WTC11 (cell line): ENCODE data around the gene MLEC. TPM values are rescaled to one million over a fixed set of nuclear protein-coding genes. Genes with fewer than 3 reads are reported as not detected.

ENCODE experiments used
- ATAC-seq: fragments of 200-7000 bp; cut with Tn5 transposase; 2 replicates; pipeline ENCODE4 v1.10.0; 2021; ENCODE audit warnings: mild to moderate bottlenecking, moderate library complexity
- CTCF ChIA-PET: fragments of 300-600 bp; sonication (Branson Sonifier 250); formaldehyde crosslinking; loops from one replicate; lab custom pipeline; 2021; ENCODE audit warnings: antibody characterized with exemption; lab: Charles Lee
- POLR2A ChIA-PET: fragments of 350-600 bp; sonication (Branson Sonifier 250); formaldehyde crosslinking; loops from one replicate; lab custom pipeline; 2021; ENCODE audit warnings: antibody characterized with exemption; lab: Charles Lee
- DNase-seq: peaks from one replicate; pipeline ENCODE4 v3.0.0; 2021; ENCODE audit warnings: low spot score
- H3K27ac Mint-ChIP-seq: 2 replicates; pipeline ENCODE4 v1.8.0; 2021; ENCODE audit warnings: mixed read lengths
- H3K27me3 Mint-ChIP-seq: 2 replicates; pipeline ENCODE4 v1.8.0; 2021; ENCODE audit warnings: low read depth, mild to moderate bottlenecking, moderate library complexity, mixed read lengths
- H3K36me3 Mint-ChIP-seq: 2 replicates; pipeline ENCODE4 v1.8.0; 2021; ENCODE audit warnings: mixed read lengths
- H3K4me1 Mint-ChIP-seq: 2 replicates; pipeline ENCODE4 v1.8.0; 2022; ENCODE audit warnings: mixed read lengths
- H3K4me3 Mint-ChIP-seq: 2 replicates; pipeline ENCODE4 v1.8.0; 2021; ENCODE audit warnings: mild to moderate bottlenecking, moderate library complexity, mixed read lengths
- H3K9me3 Mint-ChIP-seq: 2 replicates; pipeline ENCODE4 v1.8.0; 2021; ENCODE audit warnings: mixed read lengths
- E2F4 ChIP-seq: sonication (generic); formaldehyde crosslinking; IDR thresholded peaks from 2 replicates; pipeline ENCODE4 v1.8.1; 2022; ENCODE audit warnings: low read depth, mild to moderate bottlenecking, moderate library complexity, missing genetic modification reagents, borderline replicate concordance
- ESRRA ChIP-seq: sonication (generic); formaldehyde crosslinking; IDR thresholded peaks from 2 replicates; pipeline ENCODE4 v1.8.1; 2022; ENCODE audit warnings: mild to moderate bottlenecking, missing genetic modification reagents, borderline replicate concordance
- FOXP1 ChIP-seq: sonication (generic); formaldehyde crosslinking; IDR thresholded peaks from 2 replicates; pipeline ENCODE4 v1.8.0; 2022; ENCODE audit warnings: missing genetic modification reagents, mild to moderate bottlenecking, moderate library complexity, borderline replicate concordance
- GABPB1 ChIP-seq: sonication (generic); formaldehyde crosslinking; IDR thresholded peaks from 2 replicates; pipeline ENCODE4 v1.8.1; 2023; ENCODE audit warnings: mild to moderate bottlenecking, missing genetic modification reagents
- MYBL2 ChIP-seq: sonication (generic); formaldehyde crosslinking; IDR thresholded peaks from 2 replicates; pipeline ENCODE4 v1.8.1; 2023; ENCODE audit warnings: mild to moderate bottlenecking, moderate library complexity, missing genetic modification reagents
- PREB ChIP-seq: sonication (generic); formaldehyde crosslinking; IDR thresholded peaks from 2 replicates; pipeline ENCODE4 v1.8.1; 2022; ENCODE audit warnings: mild to moderate bottlenecking, missing genetic modification reagents, moderate library complexity, borderline replicate concordance
- SMAD4 ChIP-seq: sonication (generic); formaldehyde crosslinking; IDR thresholded peaks from 2 replicates; pipeline ENCODE4 v1.8.0; 2022; ENCODE audit warnings: mild to moderate bottlenecking, missing genetic modification reagents
- SOX15 ChIP-seq: fragments of 250-450 bp; sonication (Bioruptor Pico); IDR thresholded peaks from 2 replicates; pipeline ENCODE4 v1.9.0; 2021; ENCODE audit warnings: mild to moderate bottlenecking
- USF2 ChIP-seq: sonication (generic); formaldehyde crosslinking; IDR thresholded peaks from 2 replicates; pipeline ENCODE4 v1.8.1; 2023; ENCODE audit warnings: mild to moderate bottlenecking, missing genetic modification reagents, moderate library complexity
- ZBTB21 ChIP-seq: sonication (generic); formaldehyde crosslinking; IDR thresholded peaks from 2 replicates; pipeline ENCODE4 v1.8.1; 2023; ENCODE audit warnings: mild to moderate bottlenecking, missing genetic modification reagents, borderline replicate concordance
- ZBTB43 ChIP-seq: sonication (generic); formaldehyde crosslinking; IDR thresholded peaks from 2 replicates; pipeline ENCODE4 v1.8.1; 2023; ENCODE audit warnings: mild to moderate bottlenecking, missing genetic modification reagents
- ZNF121 ChIP-seq: sonication (generic); formaldehyde crosslinking; IDR thresholded peaks from 2 replicates; pipeline ENCODE4 v1.8.0; 2023; ENCODE audit warnings: missing genetic modification reagents
- ZNF219 ChIP-seq: sonication (generic); formaldehyde crosslinking; IDR thresholded peaks from 2 replicates; pipeline ENCODE4 v1.8.0; 2023; ENCODE audit warnings: missing genetic modification reagents, mild to moderate bottlenecking, borderline replicate concordance
- ZNF263 ChIP-seq: sonication (generic); formaldehyde crosslinking; IDR thresholded peaks from 2 replicates; pipeline ENCODE4 v1.8.1; 2022; ENCODE audit warnings: low read depth, mild to moderate bottlenecking, moderate library complexity, missing genetic modification reagents
- ZNF317 ChIP-seq: sonication (generic); formaldehyde crosslinking; IDR thresholded peaks from 2 replicates; pipeline ENCODE4 v1.8.1; 2023; ENCODE audit warnings: low read depth, mild to moderate bottlenecking, moderate library complexity, missing genetic modification reagents, borderline replicate concordance
- ZNF532 ChIP-seq: fragments of 250-450 bp; sonication (Bioruptor Pico); IDR thresholded peaks from 2 replicates; pipeline ENCODE4 v1.9.0; 2021; ENCODE audit warnings: mild to moderate bottlenecking, borderline replicate concordance
- total RNA-seq: library from RNA; stranded (reverse); gene quantifications from 3 replicates; pipeline ENCODE4 v1.2.3, GENCODE V29; 2021

Gene MLEC
- total RNA-seq, 1 experiment from 2014 or later: 278 TPM

- H3K36me3 Mint-ChIP-seq: no peaks in the 10 kb centered on the region
- no peak for ATAC-seq
- H3K27ac Mint-ChIP-seq: no peak overlapping the region
- peak overlapping the region; percentile 72 for H3K4me3 Mint-ChIP-seq
- peaks cover 15% of the 10 kb centered on the region for H3K4me1 Mint-ChIP-seq
- no peaks in the 10 kb centered on the region for H3K9me3 Mint-ChIP-seq
- POLR2A ChIA-PET: interaction anchor here (1.2 kb wide), 1 partner anchor 61 kb away, joined by 3 read pairs; the partner anchor contains the start of gene POP5
- TF ChIP-seq ZBTB43: no peak
- no peak for TF ChIP-seq FOXP1 (CRISPR knock-in tag)
- TF ChIP-seq ZNF532 (CRISPR knock-in tag): no peak
- TF ChIP-seq GABPB1 (CRISPR knock-in tag): no peak
- no peak for TF ChIP-seq ESRRA (CRISPR knock-in tag)
- no peak for TF ChIP-seq ZNF263 (CRISPR knock-in tag)
- CTCF ChIA-PET: interaction anchor here (1.1 to 4.7 kb wide), 4 partner anchors 7 to 60 kb away, joined by 3 to 40 read pairs (median 18); partner anchors contain the start of gene POP5
- H3K27me3 Mint-ChIP-seq: peaks cover 20% of the 10 kb centered on the region
- DNase-seq: no peak
Observed at GRCh38 chr12:120642121-120642520, 44.8 kb upstream of the MLEC start.

- Mint-ChIP-seq H3K27ac (no peak overlapping the region), H3K9me3 (no peaks in the 10 kb centered on the region), H3K27me3 (peaks cover 20% of the 10 kb centered on the region), H3K4me3 (no peak overlapping the region), H3K4me1 (peaks cover 15% of the 10 kb centered on the region), H3K36me3 (no peaks in the 10 kb centered on the region)
- TF ChIP-seq E2F4 (CRISPR knock-in tag) (no peak), SMAD4 (no peak), ZNF121 (CRISPR knock-in tag) (no peak), ZNF317 (CRISPR knock-in tag) (no peak), MYBL2 (no peak), SOX15 (CRISPR knock-in tag) (no peak), USF2 (no peak), ZBTB21 (CRISPR knock-in tag) (no peak), PREB (CRISPR knock-in tag) (no peak), ZNF219 (no peak)
- POLR2A ChIA-PET: interaction anchor here (1.2 kb wide), 1 partner anchor 62 kb away, joined by 3 read pairs; the partner anchor contains the start of gene POP5
- CTCF ChIA-PET: interaction anchor here (0.6 to 4.7 kb wide), 6 partner anchors 13 to 61 kb away, joined by 3 to 34 read pairs (median 4); partner anchors contain the start of genes MLEC and POP5
- ATAC-seq: no peak
- no peak for DNase-seq
Observed at GRCh38 chr12:120642826-120643225, 44.1 kb upstream of the MLEC start.
